Stimulated activated CD8-positive, alpha-beta memory T cell treated with anti-CD3 and anti-CD28 coated beads, Interleukin-4, amount 100 ng/mL, for 24 hours (primary cell): ENCODE data around the gene WBP1.
"Not testable (repeated sequence)": the region's sequence is repeated elsewhere in the genome, so short reads cannot be mapped to it uniquely, and the experiment has no call there.

Source experiments
- DNase-seq: peaks from one replicate; pipeline ENCODE4 v3.0.0-alpha.2; 2020; ENCODE audit warnings: low read depth

Gene WBP1

GRCh38 chr2:74427551-74427950, 30.7 kb upstream of the WBP1 start:
- no peak for DNase-seq

- DNase-seq, result no peak
Observed at GRCh38 chr2:74428675-74429074, 29.6 kb upstream of the WBP1 start.

GRCh38 chr2:74429487-74430451, 28.5 kb upstream of the WBP1 start:
- DNase-seq, result no peak

GRCh38 chr2:74430502-74430901, 27.7 kb upstream of the WBP1 start:
- no peak for DNase-seq

- DNase-seq, result no peak
Observed at GRCh38 chr2:74436111-74436805, 22.0 kb upstream of the WBP1 start.

GRCh38 chr2:74436848-74437695, 21.2 kb upstream of the WBP1 start:
- no peak for DNase-seq

- no peak for DNase-seq
Observed at GRCh38 chr2:74438248-74438647, 20.0 kb upstream of the WBP1 start.

GRCh38 chr2:74439373-74439772, 18.9 kb upstream of the WBP1 start:
- DNase-seq, result no peak

GRCh38 chr2:74439803-74440377, 18.3 kb upstream of the WBP1 start:
- DNase-seq, result no peak

GRCh38 chr2:74440378-74441169, 17.7 kb upstream of the WBP1 start:
- DNase-seq, result peak; percentile 38

GRCh38 chr2:74441170-74441689, 17.0 kb upstream of the WBP1 start:
- DNase-seq, result no peak

- DNase-seq, result no peak
Observed at GRCh38 chr2:74441690-74442482, 16.4 kb upstream of the WBP1 start, which contains the start of gene RTKN. RTKN (minus strand) TSS chr2:74441937; CDS start chr2:74441816, 121 bp downstream.

GRCh38 chr2:74442483-74443297, 15.5 kb upstream of the WBP1 start:
- DNase-seq, result not testable (repeated sequence)

GRCh38 chr2:74444498-74445318, 13.5 kb upstream of the WBP1 start:
- DNase-seq, result no peak

- DNase-seq, result no peak
Observed at GRCh38 chr2:74447230-74447999, 10.8 kb upstream of the WBP1 start.

GRCh38 chr2:74448771-74449170, 9.5 kb upstream of the WBP1 start:
- DNase-seq, result no peak

- DNase-seq, result no peak
Observed at GRCh38 chr2:74450570-74451190, 7.6 kb upstream of the WBP1 start.
